NCI-H69 (cell line): ENCODE data around the gene SSTR3.
"Not testable (repeated sequence)": the region's sequence is repeated elsewhere in the genome, so short reads cannot be mapped to it uniquely, and the experiment has no call there.

ENCODE experiments used
- DNase-seq: peaks from one replicate; lab custom pipeline; 2025; lab: John Stamatoyannopoulos, UW

Gene SSTR3

GRCh38 chr22:37242395-37242918 lies 30.2 kb upstream of the SSTR3 start:
- DNase-seq, result no peak

- DNase-seq, result no peak
Measured at GRCh38 chr22:37241351-37242142, 29.3 kb upstream of the SSTR3 start.

GRCh38 chr22:37240941-37241320 lies 28.7 kb upstream of the SSTR3 start:
- DNase-seq, result no peak

- no peak for DNase-seq
Measured at GRCh38 chr22:37240240-37240940, 28.1 kb upstream of the SSTR3 start.

GRCh38 chr22:37239336-37240239 lies 27.3 kb upstream of the SSTR3 start:
- no peak for DNase-seq

- DNase-seq, result no peak
Measured at GRCh38 chr22:37237371-37238268, 25.3 kb upstream of the SSTR3 start.

GRCh38 chr22:37235897-37236607 lies 23.8 kb upstream of the SSTR3 start:
- DNase-seq, result no peak

GRCh38 chr22:37234736-37235711 lies 22.7 kb upstream of the SSTR3 start:
- DNase-seq, result no peak

- no peak for DNase-seq
Measured at GRCh38 chr22:37233751-37234631, 21.7 kb upstream of the SSTR3 start.

GRCh38 chr22:37233371-37233750 lies 21.1 kb upstream of the SSTR3 start:
- DNase-seq, result not testable (repeated sequence)

GRCh38 chr22:37232140-37232998 lies 20.1 kb upstream of the SSTR3 start:
- no peak for DNase-seq

- DNase-seq, result no peak
Measured at GRCh38 chr22:37231406-37232139, 19.3 kb upstream of the SSTR3 start.

- no peak for DNase-seq
Measured at GRCh38 chr22:37230673-37231405, 18.6 kb upstream of the SSTR3 start.

- DNase-seq, result no peak
Measured at GRCh38 chr22:37229805-37230672, 17.8 kb upstream of the SSTR3 start.
